HepG2 (cell line): ENCODE results near the gene INO80B. TPM values are rescaled to one million over a fixed set of nuclear protein-coding genes. Genes with fewer than 3 reads are reported as not detected.

Experiments used
- CSRNP1 ChIP-seq: sonication (generic); formaldehyde crosslinking; IDR thresholded peaks from 2 replicates; pipeline ENCODE4 v1.8.1; 2023; ENCODE audit warnings: mild to moderate bottlenecking, missing genetic modification reagents
- GATAD2A ChIP-seq: IDR thresholded peaks from 2 replicates; pipeline ENCODE4 v1.6.1; 2016
- HES4 ChIP-seq: sonication (generic); formaldehyde crosslinking; IDR thresholded peaks from 2 replicates; pipeline ENCODE4 v1.9.0; 2021; ENCODE audit warnings: mild to moderate bottlenecking, missing genetic modification reagents, borderline replicate concordance
- NFIB ChIP-seq: sonication (generic); formaldehyde crosslinking; IDR thresholded peaks from 2 replicates; pipeline ENCODE4 v1.9.0; 2021; ENCODE audit warnings: missing genetic modification reagents, mild to moderate bottlenecking, borderline replicate concordance
- SALL2 ChIP-seq: sonication (generic); formaldehyde crosslinking; IDR thresholded peaks from 2 replicates; pipeline ENCODE4 v1.8.1; 2023; ENCODE audit warnings: mild to moderate bottlenecking, missing genetic modification reagents, inconsistent platforms
- ZNF280D ChIP-seq: sonication (generic); formaldehyde crosslinking; IDR thresholded peaks from 2 replicates; pipeline ENCODE4 v1.5.1; 2020; ENCODE audit warnings: mild to moderate bottlenecking, missing genetic modification reagents
- ZNF720 ChIP-seq: sonication (generic); formaldehyde crosslinking; IDR thresholded peaks from 2 replicates; pipeline ENCODE4 v1.4.0; 2020; ENCODE audit warnings: missing genetic modification reagents
- ZSCAN29 ChIP-seq: sonication (generic); formaldehyde crosslinking; conservative IDR thresholded peaks from 2 replicates; pipeline ENCODE4 v1.4.0; 2020; ENCODE audit warnings: mild to moderate bottlenecking, missing genetic modification reagents
- polyA plus RNA-seq, 8 experiments: library from polyadenylated mRNA; depleted of rRNA in 3 of 8; stranded (reverse) in 7 of 8; unstranded in 1 of 8; fragments of >200 nt; fragmentation: Illumina TruSeq in 4 of 8; extraction: Trizol in 4 of 8; gene quantifications; 2 replicates each; pipeline versions ENCODE4 v1.2.1 to v1.2.3, GENCODE V29; 2011 to 2016; ENCODE audit warnings: low read depth in 4 of 8, missing spikeins in 1 of 8, mixed read lengths in 1 of 8; ENCODE audit not compliant: insufficient read depth in 1 of 8
- total RNA-seq, 5 experiments: library from RNA; depleted of rRNA; stranded (reverse); fragments of >200 nt; fragmentation: Illumina TruSeq; extraction: Trizol; gene quantifications; 2 replicates each; pipeline ENCODE4 v1.2.3, GENCODE V29; 2016; ENCODE audit warnings: low read depth in 1 of 5
- TF ChIP-seq, protein P1 (sequence below): sonication (generic); formaldehyde crosslinking; IDR thresholded peaks from 2 replicates; pipeline ENCODE4 v1.4.0; 2020; ENCODE audit warnings: missing genetic modification reagents, borderline replicate concordance
- TF ChIP-seq, protein P2 (sequence below): sonication (generic); formaldehyde crosslinking; conservative IDR thresholded peaks from 2 replicates; pipeline ENCODE4 v1.5.0; 2020; ENCODE audit warnings: missing genetic modification reagents
- TF ChIP-seq, protein P3 (sequence below): sonication (generic); formaldehyde crosslinking; IDR thresholded peaks from 2 replicates; pipeline ENCODE4 v1.4.0; 2020; ENCODE audit warnings: mild to moderate bottlenecking, missing genetic modification reagents

Gene INO80B
- total and polyA plus RNA-seq, 2 of the 13 experiments (the other 11 are each of a cell fraction or from before 2014, with no cell fraction given), result 6.2 to 14.5 TPM

DNA sequence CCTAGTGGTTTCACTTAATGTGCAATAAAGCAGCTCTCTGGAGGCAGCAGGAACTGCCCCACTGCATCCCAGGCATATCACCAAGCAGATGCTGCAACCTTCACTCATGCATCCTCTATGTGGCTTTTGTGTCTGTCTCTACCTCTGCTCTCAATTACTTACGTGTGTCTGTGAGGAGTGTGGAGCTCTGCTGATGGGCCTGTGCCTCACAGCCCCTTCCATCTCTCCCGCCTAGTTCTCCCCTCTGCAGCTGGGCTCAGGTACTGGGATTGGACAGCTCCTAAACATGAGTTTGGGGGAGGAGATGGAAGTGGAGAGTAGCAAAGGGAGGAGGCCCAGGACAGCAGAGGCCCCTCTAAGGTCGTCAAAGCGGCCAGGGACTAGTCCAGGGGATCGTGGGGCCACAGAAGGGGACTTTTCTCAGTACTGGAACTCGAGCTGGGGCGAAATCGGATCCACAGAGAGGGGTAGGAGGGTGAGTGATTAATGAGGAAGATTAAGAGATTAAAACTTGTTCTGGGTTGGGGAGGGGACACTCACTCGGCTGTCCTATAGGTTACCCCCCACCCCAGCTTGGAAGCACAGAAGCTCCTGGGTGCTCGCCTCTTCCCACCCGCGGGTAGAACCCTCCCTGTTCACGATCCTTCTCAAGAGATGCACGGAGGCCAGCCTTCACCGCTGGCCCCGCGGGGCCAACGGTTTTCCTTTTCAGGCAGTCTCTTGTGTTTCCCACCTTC, 46.6 kb downstream of the INO80B start (continued):
- TF ChIP-seq CSRNP1 (CRISPR knock-in tag) (peak; percentile 58; the same call in 1 of the 2 replicates), HES4 (CRISPR knock-in tag) (0 out of 2 replicates have a peak, but pooled peaks have one; percentile 13), GATAD2A (CRISPR knock-in tag) (no peak), NFIB (CRISPR knock-in tag) (no peak), ZNF280D (CRISPR knock-in tag) (no peak), ZNF720 (CRISPR knock-in tag) (no peak), SALL2 (no peak), ZSCAN29 (CRISPR knock-in tag) (no peak)
- TF ChIP-seq, protein P1, sequence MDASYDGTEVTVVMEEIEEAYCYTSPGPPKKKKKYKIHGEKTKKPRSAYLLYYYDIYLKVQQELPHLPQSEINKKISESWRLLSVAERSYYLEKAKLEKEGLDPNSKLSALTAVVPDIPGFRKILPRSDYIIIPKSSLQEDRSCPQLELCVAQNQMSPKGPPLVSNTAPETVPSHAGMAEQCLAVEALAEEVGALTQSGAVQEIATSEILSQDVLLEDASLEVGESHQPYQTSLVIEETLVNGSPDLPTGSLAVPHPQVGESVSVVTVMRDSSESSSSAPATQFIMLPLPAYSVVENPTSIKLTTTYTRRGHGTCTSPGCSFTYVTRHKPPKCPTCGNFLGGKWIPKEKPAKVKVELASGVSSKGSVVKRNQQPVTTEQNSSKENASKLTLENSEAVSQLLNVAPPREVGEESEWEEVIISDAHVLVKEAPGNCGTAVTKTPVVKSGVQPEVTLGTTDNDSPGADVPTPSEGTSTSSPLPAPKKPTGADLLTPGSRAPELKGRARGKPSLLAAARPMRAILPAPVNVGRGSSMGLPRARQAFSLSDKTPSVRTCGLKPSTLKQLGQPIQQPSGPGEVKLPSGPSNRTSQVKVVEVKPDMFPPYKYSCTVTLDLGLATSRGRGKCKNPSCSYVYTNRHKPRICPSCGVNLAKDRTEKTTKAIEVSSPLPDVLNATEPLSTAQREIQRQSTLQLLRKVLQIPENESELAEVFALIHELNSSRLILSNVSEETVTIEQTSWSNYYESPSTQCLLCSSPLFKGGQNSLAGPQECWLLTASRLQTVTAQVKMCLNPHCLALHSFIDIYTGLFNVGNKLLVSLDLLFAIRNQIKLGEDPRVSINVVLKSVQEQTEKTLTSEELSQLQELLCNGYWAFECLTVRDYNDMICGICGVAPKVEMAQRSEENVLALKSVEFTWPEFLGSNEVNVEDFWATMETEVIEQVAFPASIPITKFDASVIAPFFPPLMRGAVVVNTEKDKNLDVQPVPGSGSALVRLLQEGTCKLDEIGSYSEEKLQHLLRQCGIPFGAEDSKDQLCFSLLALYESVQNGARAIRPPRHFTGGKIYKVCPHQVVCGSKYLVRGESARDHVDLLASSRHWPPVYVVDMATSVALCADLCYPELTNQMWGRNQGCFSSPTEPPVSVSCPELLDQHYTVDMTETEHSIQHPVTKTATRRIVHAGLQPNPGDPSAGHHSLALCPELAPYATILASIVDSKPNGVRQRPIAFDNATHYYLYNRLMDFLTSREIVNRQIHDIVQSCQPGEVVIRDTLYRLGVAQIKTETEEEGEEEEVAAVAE, result no peak
- TF ChIP-seq, protein P2, sequence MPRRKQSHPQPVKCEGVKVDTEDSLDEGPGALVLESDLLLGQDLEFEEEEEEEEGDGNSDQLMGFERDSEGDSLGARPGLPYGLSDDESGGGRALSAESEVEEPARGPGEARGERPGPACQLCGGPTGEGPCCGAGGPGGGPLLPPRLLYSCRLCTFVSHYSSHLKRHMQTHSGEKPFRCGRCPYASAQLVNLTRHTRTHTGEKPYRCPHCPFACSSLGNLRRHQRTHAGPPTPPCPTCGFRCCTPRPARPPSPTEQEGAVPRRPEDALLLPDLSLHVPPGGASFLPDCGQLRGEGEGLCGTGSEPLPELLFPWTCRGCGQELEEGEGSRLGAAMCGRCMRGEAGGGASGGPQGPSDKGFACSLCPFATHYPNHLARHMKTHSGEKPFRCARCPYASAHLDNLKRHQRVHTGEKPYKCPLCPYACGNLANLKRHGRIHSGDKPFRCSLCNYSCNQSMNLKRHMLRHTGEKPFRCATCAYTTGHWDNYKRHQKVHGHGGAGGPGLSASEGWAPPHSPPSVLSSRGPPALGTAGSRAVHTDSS, result no peak
- TF ChIP-seq, protein P3, sequence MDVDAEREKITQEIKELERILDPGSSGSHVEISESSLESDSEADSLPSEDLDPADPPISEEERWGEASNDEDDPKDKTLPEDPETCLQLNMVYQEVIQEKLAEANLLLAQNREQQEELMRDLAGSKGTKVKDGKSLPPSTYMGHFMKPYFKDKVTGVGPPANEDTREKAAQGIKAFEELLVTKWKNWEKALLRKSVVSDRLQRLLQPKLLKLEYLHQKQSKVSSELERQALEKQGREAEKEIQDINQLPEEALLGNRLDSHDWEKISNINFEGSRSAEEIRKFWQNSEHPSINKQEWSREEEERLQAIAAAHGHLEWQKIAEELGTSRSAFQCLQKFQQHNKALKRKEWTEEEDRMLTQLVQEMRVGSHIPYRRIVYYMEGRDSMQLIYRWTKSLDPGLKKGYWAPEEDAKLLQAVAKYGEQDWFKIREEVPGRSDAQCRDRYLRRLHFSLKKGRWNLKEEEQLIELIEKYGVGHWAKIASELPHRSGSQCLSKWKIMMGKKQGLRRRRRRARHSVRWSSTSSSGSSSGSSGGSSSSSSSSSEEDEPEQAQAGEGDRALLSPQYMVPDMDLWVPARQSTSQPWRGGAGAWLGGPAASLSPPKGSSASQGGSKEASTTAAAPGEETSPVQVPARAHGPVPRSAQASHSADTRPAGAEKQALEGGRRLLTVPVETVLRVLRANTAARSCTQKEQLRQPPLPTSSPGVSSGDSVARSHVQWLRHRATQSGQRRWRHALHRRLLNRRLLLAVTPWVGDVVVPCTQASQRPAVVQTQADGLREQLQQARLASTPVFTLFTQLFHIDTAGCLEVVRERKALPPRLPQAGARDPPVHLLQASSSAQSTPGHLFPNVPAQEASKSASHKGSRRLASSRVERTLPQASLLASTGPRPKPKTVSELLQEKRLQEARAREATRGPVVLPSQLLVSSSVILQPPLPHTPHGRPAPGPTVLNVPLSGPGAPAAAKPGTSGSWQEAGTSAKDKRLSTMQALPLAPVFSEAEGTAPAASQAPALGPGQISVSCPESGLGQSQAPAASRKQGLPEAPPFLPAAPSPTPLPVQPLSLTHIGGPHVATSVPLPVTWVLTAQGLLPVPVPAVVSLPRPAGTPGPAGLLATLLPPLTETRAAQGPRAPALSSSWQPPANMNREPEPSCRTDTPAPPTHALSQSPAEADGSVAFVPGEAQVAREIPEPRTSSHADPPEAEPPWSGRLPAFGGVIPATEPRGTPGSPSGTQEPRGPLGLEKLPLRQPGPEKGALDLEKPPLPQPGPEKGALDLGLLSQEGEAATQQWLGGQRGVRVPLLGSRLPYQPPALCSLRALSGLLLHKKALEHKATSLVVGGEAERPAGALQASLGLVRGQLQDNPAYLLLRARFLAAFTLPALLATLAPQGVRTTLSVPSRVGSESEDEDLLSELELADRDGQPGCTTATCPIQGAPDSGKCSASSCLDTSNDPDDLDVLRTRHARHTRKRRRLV (CRISPR knock-in tag), result no peak
